Prostate gland (tissue), 2 donors: ENCODE data around the gene PTPRS.

Experiments
- POLR2A ChIP-seq: fragments of 450-650 bp; IDR thresholded peaks from one replicate; pipeline ENCODE4 v1.6.1; 2016; ENCODE audit warnings: antibody characterized with exemption, mild to moderate bottlenecking
- POLR2AphosphoS5 ChIP-seq: sonication (generic); formaldehyde crosslinking; IDR thresholded peaks from one replicate; pipeline ENCODE4 v1.6.1; 2017; ENCODE audit warnings: antibody characterized with exemption
- TF ChIP-seq, protein P1 (sequence below), 4 experiments: fragments of 200-600 bp in 2 of 4; fragments of 450-650 bp in 2 of 4; sonication (generic) in 2 of 4; IDR thresholded peaks; 1 replicate in 3 of 4; 2 replicates in 1 of 4; pipeline ENCODE4 v1.5.1; 2016 to 2019; ENCODE audit warnings: antibody characterized with exemption in 4 of 4, mild to moderate bottlenecking in 2 of 4, moderate library complexity in 2 of 4

DNA sequence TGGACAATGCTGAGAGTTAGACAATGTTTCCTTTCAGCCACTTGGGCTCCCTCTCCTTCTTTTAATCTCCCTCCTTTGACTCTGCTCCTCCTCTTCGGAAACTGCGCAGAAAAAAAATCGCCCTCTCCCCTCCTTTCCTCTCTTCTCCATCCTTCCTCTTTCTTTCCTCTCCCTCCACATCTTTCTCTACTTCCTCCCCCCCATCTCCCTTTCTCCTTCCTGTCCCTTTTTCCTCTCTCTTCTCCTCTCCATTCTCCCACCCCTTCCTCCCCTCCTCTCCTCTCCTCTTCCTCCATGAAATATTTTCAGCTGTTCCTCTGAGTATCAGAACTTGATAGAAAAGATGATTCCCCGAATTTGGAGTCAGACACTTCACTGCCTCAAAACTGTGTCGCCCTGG lies 15.1 kb upstream of the PTPRS start:
- TF ChIP-seq, protein P1, sequence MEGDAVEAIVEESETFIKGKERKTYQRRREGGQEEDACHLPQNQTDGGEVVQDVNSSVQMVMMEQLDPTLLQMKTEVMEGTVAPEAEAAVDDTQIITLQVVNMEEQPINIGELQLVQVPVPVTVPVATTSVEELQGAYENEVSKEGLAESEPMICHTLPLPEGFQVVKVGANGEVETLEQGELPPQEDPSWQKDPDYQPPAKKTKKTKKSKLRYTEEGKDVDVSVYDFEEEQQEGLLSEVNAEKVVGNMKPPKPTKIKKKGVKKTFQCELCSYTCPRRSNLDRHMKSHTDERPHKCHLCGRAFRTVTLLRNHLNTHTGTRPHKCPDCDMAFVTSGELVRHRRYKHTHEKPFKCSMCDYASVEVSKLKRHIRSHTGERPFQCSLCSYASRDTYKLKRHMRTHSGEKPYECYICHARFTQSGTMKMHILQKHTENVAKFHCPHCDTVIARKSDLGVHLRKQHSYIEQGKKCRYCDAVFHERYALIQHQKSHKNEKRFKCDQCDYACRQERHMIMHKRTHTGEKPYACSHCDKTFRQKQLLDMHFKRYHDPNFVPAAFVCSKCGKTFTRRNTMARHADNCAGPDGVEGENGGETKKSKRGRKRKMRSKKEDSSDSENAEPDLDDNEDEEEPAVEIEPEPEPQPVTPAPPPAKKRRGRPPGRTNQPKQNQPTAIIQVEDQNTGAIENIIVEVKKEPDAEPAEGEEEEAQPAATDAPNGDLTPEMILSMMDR (IDR thresholded peaks at IDR 0.05), result no peak
- no peak for TF ChIP-seq POLR2A
- no peak for TF ChIP-seq POLR2AphosphoS5
